Measurements from ENCODE around the gene SATB1.

SATB1 gene

GRCh38 chr3:18308096-18308650 is 117.0 kb downstream of the SATB1 start:
- no peak overlapping the region for H3K27ac ChIP-seq (ENCODE audit: low read depth, low read length)
- no peaks in the 10 kb centered on the region for H3K36me3 ChIP-seq (ENCODE audit: control insufficient read depth, insufficient read depth, low read length)
- H3K27me3 ChIP-seq (ENCODE audit: control insufficient read depth, insufficient read depth, low read length): no peaks in the 10 kb centered on the region
- H3K4me1 ChIP-seq (ENCODE audit: control insufficient read depth, insufficient read depth, low read length): no peaks in the 10 kb centered on the region
- no peak overlapping the region for H3K9ac ChIP-seq (ENCODE audit: low read depth, low read length)
- no peak overlapping the region for H3K4me3 ChIP-seq (ENCODE audit: low read depth, low read length)
- no peaks in the 10 kb centered on the region for H3K9me3 ChIP-seq (ENCODE audit: control insufficient read depth, insufficient read depth, low read length)

GRCh38 chr3:18307529-18307928 is 117.6 kb downstream of the SATB1 start:
- H3K27me3 ChIP-seq (ENCODE audit: control insufficient read depth, insufficient read depth, low read length): no peaks in the 10 kb centered on the region
- H3K9ac ChIP-seq (ENCODE audit: low read depth, low read length): no peak overlapping the region
- H3K27ac ChIP-seq (ENCODE audit: low read depth, low read length): no peak overlapping the region
- no peaks in the 10 kb centered on the region for H3K36me3 ChIP-seq (ENCODE audit: control insufficient read depth, insufficient read depth, low read length)
- no peak overlapping the region for H3K4me3 ChIP-seq (ENCODE audit: low read depth, low read length)
- H3K4me1 ChIP-seq (ENCODE audit: control insufficient read depth, insufficient read depth, low read length): no peaks in the 10 kb centered on the region
- H3K9me3 ChIP-seq (ENCODE audit: control insufficient read depth, insufficient read depth, low read length): no peaks in the 10 kb centered on the region

- Histone ChIP-seq H3K36me3 (ENCODE audit: control insufficient read depth, insufficient read depth, low read length) (no peaks in the 10 kb centered on the region), H3K9me3 (ENCODE audit: control insufficient read depth, insufficient read depth, low read length) (no peaks in the 10 kb centered on the region), H3K27me3 (ENCODE audit: control insufficient read depth, insufficient read depth, low read length) (no peaks in the 10 kb centered on the region), H3K4me3 (ENCODE audit: low read depth, low read length) (no peak overlapping the region), H3K27ac (ENCODE audit: low read depth, low read length) (no peak overlapping the region), H3K4me1 (ENCODE audit: control insufficient read depth, insufficient read depth, low read length) (no peaks in the 10 kb centered on the region), H3K9ac (ENCODE audit: low read depth, low read length) (no peak overlapping the region)
These were observed 122.6 kb downstream of the SATB1 start for GRCh38 chr3:18302517-18302916.

GRCh38 chr3:18301781-18302180 is 123.4 kb downstream of the SATB1 start:
- H3K36me3 ChIP-seq (ENCODE audit: control insufficient read depth, insufficient read depth, low read length): no peaks in the 10 kb centered on the region
- H3K27me3 ChIP-seq (ENCODE audit: control insufficient read depth, insufficient read depth, low read length): no peaks in the 10 kb centered on the region
- H3K4me1 ChIP-seq (ENCODE audit: control insufficient read depth, insufficient read depth, low read length): no peaks in the 10 kb centered on the region
- no peak overlapping the region for H3K4me3 ChIP-seq (ENCODE audit: low read depth, low read length)
- no peak overlapping the region for H3K9ac ChIP-seq (ENCODE audit: low read depth, low read length)
- 0 out of 2 replicates have a peak, but pooled peaks cover 6% of the 10 kb centered on the region for H3K9me3 ChIP-seq (ENCODE audit: control insufficient read depth, insufficient read depth, low read length)
- no peak overlapping the region for H3K27ac ChIP-seq (ENCODE audit: low read depth, low read length)

GRCh38 chr3:18300916-18301315 is 124.2 kb downstream of the SATB1 start:
- no peak overlapping the region for H3K27ac ChIP-seq (ENCODE audit: low read depth, low read length)
- no peak overlapping the region for H3K4me3 ChIP-seq (ENCODE audit: low read depth, low read length)
- no peaks in the 10 kb centered on the region for H3K27me3 ChIP-seq (ENCODE audit: control insufficient read depth, insufficient read depth, low read length)
- 0 out of 2 replicates have a peak, but pooled peaks cover 6% of the 10 kb centered on the region for H3K9me3 ChIP-seq (ENCODE audit: control insufficient read depth, insufficient read depth, low read length)
- no peaks in the 10 kb centered on the region for H3K4me1 ChIP-seq (ENCODE audit: control insufficient read depth, insufficient read depth, low read length)
- no peaks in the 10 kb centered on the region for H3K36me3 ChIP-seq (ENCODE audit: control insufficient read depth, insufficient read depth, low read length)
- H3K9ac ChIP-seq (ENCODE audit: low read depth, low read length): no peak overlapping the region

- H3K4me3 ChIP-seq (ENCODE audit: low read depth, low read length): no peak overlapping the region
- no peaks in the 10 kb centered on the region for H3K27me3 ChIP-seq (ENCODE audit: control insufficient read depth, insufficient read depth, low read length)
- H3K4me1 ChIP-seq (ENCODE audit: control insufficient read depth, insufficient read depth, low read length): peaks cover 9% of the 10 kb centered on the region
- no peak overlapping the region for H3K27ac ChIP-seq (ENCODE audit: low read depth, low read length)
- H3K36me3 ChIP-seq (ENCODE audit: control insufficient read depth, insufficient read depth, low read length): no peaks in the 10 kb centered on the region
- no peak overlapping the region for H3K9ac ChIP-seq (ENCODE audit: low read depth, low read length)
- H3K9me3 ChIP-seq (ENCODE audit: control insufficient read depth, insufficient read depth, low read length): 0 out of 2 replicates have a peak, but pooled peaks cover 6% of the 10 kb centered on the region
These were observed 128.0 kb downstream of the SATB1 start for GRCh38 chr3:18297126-18297525.

All from HUES48 (cell line).